K562 (cell line): ENCODE data around the gene HTR3C. TPM values are rescaled to one million over a fixed set of nuclear protein-coding genes. Genes with fewer than 3 reads are reported as not detected.
A peak's percentile ranks its signal among the peaks of the same experiment; 100 is the strongest.

Experiments
- BDP1 ChIP-seq: IDR thresholded peaks from 3 replicates; pipeline ENCODE4 v1.6.1; 2011; ENCODE audit not compliant: insufficient read length, insufficient read depth
- CBFA2T3 ChIP-seq: fragments of 450-650 bp; IDR thresholded peaks from 2 replicates; pipeline ENCODE4 v1.6.1; 2017
- CBX5 ChIP-seq: IDR thresholded peaks from 2 replicates; pipeline ENCODE4 v1.6.1; 2014; ENCODE audit warnings: low read depth, borderline replicate concordance
- KAT7 ChIP-seq: sonication (generic); formaldehyde crosslinking; IDR thresholded peaks from 2 replicates; pipeline ENCODE4 v1.8.0; 2022; ENCODE audit warnings: missing genetic modification reagents, mild to moderate bottlenecking, borderline replicate concordance
- NFE2 ChIP-seq: IDR thresholded peaks from 2 replicates; pipeline ENCODE4 v1.6.1; 2014; ENCODE audit warnings: antibody characterized with exemption, low read depth
- U2AF1 ChIP-seq: fragments of 200-400 bp; formaldehyde crosslinking; optimal IDR thresholded peaks from 2 replicates; pipeline ENCODE3; 2017; ENCODE audit warnings: mild to moderate bottlenecking, low read depth, low read length, moderate library complexity
- ZNF175 ChIP-seq: fragments of 200-800 bp; sonication (Bioruptor generic); IDR thresholded peaks from 2 replicates; pipeline ENCODE4 v1.6.1; 2016; ENCODE audit warnings: low read depth, mild to moderate bottlenecking, missing genetic modification characterization, missing compliant biosample characterization
- ZSCAN29 ChIP-seq: fragments of 450-650 bp; IDR thresholded peaks from 2 replicates; pipeline ENCODE4 v1.6.1; 2017
- polyA plus RNA-seq, 8 experiments: library from polyadenylated mRNA; depleted of rRNA in 4 of 8; stranded (reverse) in 5 of 8; unstranded in 3 of 8; fragments of >200 nt; fragmentation: Nextera tagmentation in 2 of 8; fragmentation: Illumina TruSeq in 1 of 8; extraction: Ambion mirVana in 2 of 8; extraction: Trizol in 1 of 8; gene quantifications; 2 replicates each; pipeline versions ENCODE4 v1.2.1 to v1.2.3, GENCODE V29; 2011 to 2014; ENCODE audit warnings: inconsistent platforms in 1 of 8, missing spikeins in 1 of 8
- total RNA-seq, 7 experiments: library from RNA; depleted of rRNA in 6 of 7; stranded (reverse); fragments of >200 nt in 6 of 7; fragmentation: Illumina TruSeq in 2 of 7; extraction: Trizol in 2 of 7; gene quantifications; 2 replicates each; pipeline versions ENCODE4 v1.2.1 to v1.2.3, GENCODE V29; 2011 to 2021; ENCODE audit warnings: low replicate concordance in 1 of 7
- TF ChIP-seq, protein P1 (sequence below), 2 experiments: fragments of 450-650 bp; IDR thresholded peaks; 2 replicates each; pipeline ENCODE4 v1.6.1; 2016
- TF ChIP-seq, protein P2 (sequence below): sonication (generic); formaldehyde crosslinking; IDR thresholded peaks from 2 replicates; pipeline ENCODE4 v1.8.1; 2023; ENCODE audit warnings: mild to moderate bottlenecking, missing genetic modification reagents, moderate library complexity
- TF ChIP-seq, protein P3 (sequence below): sonication (generic); formaldehyde crosslinking; IDR thresholded peaks from 2 replicates; pipeline ENCODE4 v1.8.0; 2022; ENCODE audit warnings: mild to moderate bottlenecking, missing genetic modification reagents
- TF ChIP-seq, protein P4 (sequence below): fragments of 200-800 bp; sonication (Bioruptor generic); IDR thresholded peaks from 2 replicates; pipeline ENCODE4 v1.6.1; 2017; ENCODE audit warnings: missing genetic modification characterization, missing compliant biosample characterization
- TF ChIP-seq, protein P5 (sequence below): fragments of 250-450 bp; sonication (Bioruptor Pico); IDR thresholded peaks from 2 replicates; pipeline ENCODE4 v1.6.1; 2021; ENCODE audit warnings: mild to moderate bottlenecking
- TF ChIP-seq, protein P6 (sequence below), 2 experiments: fragments of 450-650 bp in 1 of 2; IDR thresholded peaks; 2 replicates each; pipeline ENCODE4 v1.6.1; 2011 to 2017; ENCODE audit warnings: low read depth in 2 of 2, antibody characterized with exemption in 1 of 2, borderline replicate concordance in 1 of 2, low read length in 1 of 2, mild to moderate bottlenecking in 1 of 2, mixed read lengths in 1 of 2; ENCODE audit not compliant: control insufficient read depth in 1 of 2

The HTR3C gene
- total and polyA plus RNA-seq, 9 of the 15 experiments (the other 6 are each of a cell fraction or from before 2014, with no cell fraction given) = 0.04 to 0.06 TPM; not detected in 7

DNA sequence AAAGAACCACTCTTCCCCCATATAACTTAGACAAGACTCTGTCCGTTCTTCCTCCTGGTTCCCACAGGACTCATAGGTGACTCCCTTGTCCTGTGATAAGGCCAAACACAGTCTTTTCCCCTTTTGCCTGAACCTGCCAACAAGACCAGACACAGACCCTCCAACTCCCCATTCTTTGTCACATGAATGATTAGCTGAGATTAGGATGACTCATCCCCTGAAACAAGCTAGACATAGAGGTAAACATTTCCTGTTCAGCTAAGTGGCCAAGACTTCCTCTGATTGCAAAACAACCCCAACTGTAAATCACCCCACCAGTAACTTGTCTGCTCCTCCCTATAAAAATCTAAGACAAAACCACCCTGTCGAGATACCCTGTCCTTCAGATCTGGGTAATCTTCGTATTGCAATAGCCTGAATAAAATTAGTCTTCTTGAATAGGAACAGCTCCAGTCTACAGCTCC is 32.6 kb downstream of the HTR3C start (continued):
- TF ChIP-seq ZNF175 (CRISPR knock-in tag) = no peak
- TF ChIP-seq, protein P1, sequence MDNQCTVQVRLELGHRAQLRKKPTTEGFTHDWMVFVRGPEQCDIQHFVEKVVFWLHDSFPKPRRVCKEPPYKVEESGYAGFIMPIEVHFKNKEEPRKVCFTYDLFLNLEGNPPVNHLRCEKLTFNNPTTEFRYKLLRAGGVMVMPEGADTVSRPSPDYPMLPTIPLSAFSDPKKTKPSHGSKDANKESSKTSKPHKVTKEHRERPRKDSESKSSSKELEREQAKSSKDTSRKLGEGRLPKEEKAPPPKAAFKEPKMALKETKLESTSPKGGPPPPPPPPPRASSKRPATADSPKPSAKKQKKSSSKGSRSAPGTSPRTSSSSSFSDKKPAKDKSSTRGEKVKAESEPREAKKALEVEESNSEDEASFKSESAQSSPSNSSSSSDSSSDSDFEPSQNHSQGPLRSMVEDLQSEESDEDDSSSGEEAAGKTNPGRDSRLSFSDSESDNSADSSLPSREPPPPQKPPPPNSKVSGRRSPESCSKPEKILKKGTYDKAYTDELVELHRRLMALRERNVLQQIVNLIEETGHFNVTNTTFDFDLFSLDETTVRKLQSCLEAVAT (IDR thresholded peaks at IDR 0.05) = no peak
- TF ChIP-seq NFE2 = peak; percentile 52
- TF ChIP-seq ZSCAN29 = no peak
- TF ChIP-seq, protein P2, sequence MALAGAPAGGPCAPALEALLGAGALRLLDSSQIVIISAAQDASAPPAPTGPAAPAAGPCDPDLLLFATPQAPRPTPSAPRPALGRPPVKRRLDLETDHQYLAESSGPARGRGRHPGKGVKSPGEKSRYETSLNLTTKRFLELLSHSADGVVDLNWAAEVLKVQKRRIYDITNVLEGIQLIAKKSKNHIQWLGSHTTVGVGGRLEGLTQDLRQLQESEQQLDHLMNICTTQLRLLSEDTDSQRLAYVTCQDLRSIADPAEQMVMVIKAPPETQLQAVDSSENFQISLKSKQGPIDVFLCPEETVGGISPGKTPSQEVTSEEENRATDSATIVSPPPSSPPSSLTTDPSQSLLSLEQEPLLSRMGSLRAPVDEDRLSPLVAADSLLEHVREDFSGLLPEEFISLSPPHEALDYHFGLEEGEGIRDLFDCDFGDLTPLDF (CRISPR knock-in tag) = no peak
- TF ChIP-seq, protein P3, sequence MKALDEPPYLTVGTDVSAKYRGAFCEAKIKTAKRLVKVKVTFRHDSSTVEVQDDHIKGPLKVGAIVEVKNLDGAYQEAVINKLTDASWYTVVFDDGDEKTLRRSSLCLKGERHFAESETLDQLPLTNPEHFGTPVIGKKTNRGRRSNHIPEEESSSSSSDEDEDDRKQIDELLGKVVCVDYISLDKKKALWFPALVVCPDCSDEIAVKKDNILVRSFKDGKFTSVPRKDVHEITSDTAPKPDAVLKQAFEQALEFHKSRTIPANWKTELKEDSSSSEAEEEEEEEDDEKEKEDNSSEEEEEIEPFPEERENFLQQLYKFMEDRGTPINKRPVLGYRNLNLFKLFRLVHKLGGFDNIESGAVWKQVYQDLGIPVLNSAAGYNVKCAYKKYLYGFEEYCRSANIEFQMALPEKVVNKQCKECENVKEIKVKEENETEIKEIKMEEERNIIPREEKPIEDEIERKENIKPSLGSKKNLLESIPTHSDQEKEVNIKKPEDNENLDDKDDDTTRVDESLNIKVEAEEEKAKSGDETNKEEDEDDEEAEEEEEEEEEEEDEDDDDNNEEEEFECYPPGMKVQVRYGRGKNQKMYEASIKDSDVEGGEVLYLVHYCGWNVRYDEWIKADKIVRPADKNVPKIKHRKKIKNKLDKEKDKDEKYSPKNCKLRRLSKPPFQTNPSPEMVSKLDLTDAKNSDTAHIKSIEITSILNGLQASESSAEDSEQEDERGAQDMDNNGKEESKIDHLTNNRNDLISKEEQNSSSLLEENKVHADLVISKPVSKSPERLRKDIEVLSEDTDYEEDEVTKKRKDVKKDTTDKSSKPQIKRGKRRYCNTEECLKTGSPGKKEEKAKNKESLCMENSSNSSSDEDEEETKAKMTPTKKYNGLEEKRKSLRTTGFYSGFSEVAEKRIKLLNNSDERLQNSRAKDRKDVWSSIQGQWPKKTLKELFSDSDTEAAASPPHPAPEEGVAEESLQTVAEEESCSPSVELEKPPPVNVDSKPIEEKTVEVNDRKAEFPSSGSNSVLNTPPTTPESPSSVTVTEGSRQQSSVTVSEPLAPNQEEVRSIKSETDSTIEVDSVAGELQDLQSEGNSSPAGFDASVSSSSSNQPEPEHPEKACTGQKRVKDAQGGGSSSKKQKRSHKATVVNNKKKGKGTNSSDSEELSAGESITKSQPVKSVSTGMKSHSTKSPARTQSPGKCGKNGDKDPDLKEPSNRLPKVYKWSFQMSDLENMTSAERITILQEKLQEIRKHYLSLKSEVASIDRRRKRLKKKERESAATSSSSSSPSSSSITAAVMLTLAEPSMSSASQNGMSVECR (CRISPR knock-in tag) = no peak
- peak; percentile 78 for TF ChIP-seq CBX5
- no peak for TF ChIP-seq KAT7 (CRISPR knock-in tag)
- TF ChIP-seq CBFA2T3 = peak; percentile 78
- TF ChIP-seq U2AF1 = no peak
- TF ChIP-seq BDP1 = no peak
- TF ChIP-seq, protein P4, sequence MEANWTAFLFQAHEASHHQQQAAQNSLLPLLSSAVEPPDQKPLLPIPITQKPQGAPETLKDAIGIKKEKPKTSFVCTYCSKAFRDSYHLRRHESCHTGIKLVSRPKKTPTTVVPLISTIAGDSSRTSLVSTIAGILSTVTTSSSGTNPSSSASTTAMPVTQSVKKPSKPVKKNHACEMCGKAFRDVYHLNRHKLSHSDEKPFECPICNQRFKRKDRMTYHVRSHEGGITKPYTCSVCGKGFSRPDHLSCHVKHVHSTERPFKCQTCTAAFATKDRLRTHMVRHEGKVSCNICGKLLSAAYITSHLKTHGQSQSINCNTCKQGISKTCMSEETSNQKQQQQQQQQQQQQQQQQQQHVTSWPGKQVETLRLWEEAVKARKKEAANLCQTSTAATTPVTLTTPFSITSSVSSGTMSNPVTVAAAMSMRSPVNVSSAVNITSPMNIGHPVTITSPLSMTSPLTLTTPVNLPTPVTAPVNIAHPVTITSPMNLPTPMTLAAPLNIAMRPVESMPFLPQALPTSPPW (CRISPR knock-in tag) = no peak
- TF ChIP-seq, protein P5, sequence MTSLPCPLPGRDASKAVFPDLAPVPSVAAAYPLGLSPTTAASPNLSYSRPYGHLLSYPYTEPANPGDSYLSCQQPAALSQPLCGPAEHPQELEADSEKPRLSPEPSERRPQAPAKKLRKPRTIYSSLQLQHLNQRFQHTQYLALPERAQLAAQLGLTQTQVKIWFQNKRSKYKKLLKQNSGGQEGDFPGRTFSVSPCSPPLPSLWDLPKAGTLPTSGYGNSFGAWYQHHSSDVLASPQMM = no peak
- TF ChIP-seq, protein P6, sequence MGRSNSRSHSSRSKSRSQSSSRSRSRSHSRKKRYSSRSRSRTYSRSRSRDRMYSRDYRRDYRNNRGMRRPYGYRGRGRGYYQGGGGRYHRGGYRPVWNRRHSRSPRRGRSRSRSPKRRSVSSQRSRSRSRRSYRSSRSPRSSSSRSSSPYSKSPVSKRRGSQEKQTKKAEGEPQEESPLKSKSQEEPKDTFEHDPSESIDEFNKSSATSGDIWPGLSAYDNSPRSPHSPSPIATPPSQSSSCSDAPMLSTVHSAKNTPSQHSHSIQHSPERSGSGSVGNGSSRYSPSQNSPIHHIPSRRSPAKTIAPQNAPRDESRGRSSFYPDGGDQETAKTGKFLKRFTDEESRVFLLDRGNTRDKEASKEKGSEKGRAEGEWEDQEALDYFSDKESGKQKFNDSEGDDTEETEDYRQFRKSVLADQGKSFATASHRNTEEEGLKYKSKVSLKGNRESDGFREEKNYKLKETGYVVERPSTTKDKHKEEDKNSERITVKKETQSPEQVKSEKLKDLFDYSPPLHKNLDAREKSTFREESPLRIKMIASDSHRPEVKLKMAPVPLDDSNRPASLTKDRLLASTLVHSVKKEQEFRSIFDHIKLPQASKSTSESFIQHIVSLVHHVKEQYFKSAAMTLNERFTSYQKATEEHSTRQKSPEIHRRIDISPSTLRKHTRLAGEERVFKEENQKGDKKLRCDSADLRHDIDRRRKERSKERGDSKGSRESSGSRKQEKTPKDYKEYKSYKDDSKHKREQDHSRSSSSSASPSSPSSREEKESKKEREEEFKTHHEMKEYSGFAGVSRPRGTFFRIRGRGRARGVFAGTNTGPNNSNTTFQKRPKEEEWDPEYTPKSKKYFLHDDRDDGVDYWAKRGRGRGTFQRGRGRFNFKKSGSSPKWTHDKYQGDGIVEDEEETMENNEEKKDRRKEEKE (IDR thresholded peaks at IDR 0.05; ENCODE audit: borderline replicate concordance in 1 of 2, control insufficient read depth in 1 of 2, low read depth in 2 of 2, low read length in 1 of 2) = no peak
